Stimulated activated CD8-positive, alpha-beta memory T cell treated with anti-CD3 and anti-CD28 coated beads, Interleukin-15, amount 100 ng/mL, for 48 hours (primary cell): ENCODE results near the gene MT1B.
"Not testable (repeated sequence)": the region's sequence is repeated elsewhere in the genome, so short reads cannot be mapped to it uniquely, and the experiment has no call there.

ENCODE experiments used
- DNase-seq, 2 donors: peaks; one replicate each; pipeline ENCODE4 v3.0.0-alpha.2; 2020; ENCODE audit warnings: low read depth in 2 of 2

The MT1B gene

GRCh38 chr16:56620339-56620897, 31.3 kb upstream of the MT1B start:
- DNase-seq = no peak

- DNase-seq = not testable (repeated sequence)
Observed at GRCh38 chr16:56621665-56622445, 29.8 kb upstream of the MT1B start.

GRCh38 chr16:56623184-56623583, 28.5 kb upstream of the MT1B start:
- not testable (repeated sequence) for DNase-seq

- no peak for DNase-seq
Observed at GRCh38 chr16:56623637-56624036, 28.0 kb upstream of the MT1B start.

GRCh38 chr16:56625140-56625942, 26.3 kb upstream of the MT1B start, which contains the start of gene MT1E:
Gene MT1E (plus strand): TSS chr16:56625781. CDS start chr16:56625852, 71 bp downstream.
- peak; percentile 76 to 78 for DNase-seq

- DNase-seq = no peak
Observed at GRCh38 chr16:56625943-56626654, 25.6 kb upstream of the MT1B start.

GRCh38 chr16:56626685-56627084, 25.0 kb upstream of the MT1B start:
- no peak for DNase-seq

GRCh38 chr16:56628486-56629350, 23.0 kb upstream of the MT1B start:
- DNase-seq = no peak

GRCh38 chr16:56629531-56629930, 22.2 kb upstream of the MT1B start:
- DNase-seq = no peak

GRCh38 chr16:56630134-56630533, 21.6 kb upstream of the MT1B start:
- no peak for DNase-seq

- DNase-seq = no peak
Observed at GRCh38 chr16:56631197-56631596, 20.5 kb upstream of the MT1B start.

GRCh38 chr16:56631832-56632155, 19.9 kb upstream of the MT1B start:
- DNase-seq = no peak

- no peak for DNase-seq
Observed at GRCh38 chr16:56632156-56632847, 19.4 kb upstream of the MT1B start, which contains the start of gene MT1M. Gene MT1M (plus strand): TSS chr16:56632659. CDS start chr16:56632732, 73 bp downstream.

- no peak for DNase-seq
Observed at GRCh38 chr16:56632848-56633365, 18.8 kb upstream of the MT1B start.

GRCh38 chr16:56633535-56633934, 18.2 kb upstream of the MT1B start:
- no peak for DNase-seq

- no peak for DNase-seq
Observed at GRCh38 chr16:56634715-56635440, 16.8 kb upstream of the MT1B start.

- no peak for DNase-seq
Observed at GRCh38 chr16:56635441-56635967, 16.2 kb upstream of the MT1B start.

- DNase-seq = no peak
Observed at GRCh38 chr16:56636616-56637413, 14.9 kb upstream of the MT1B start.
